PFSK-1 (cell line): Measurements from ENCODE around the gene PDCD5.

Experiments used
- FOXP2 ChIP-seq: optimal IDR thresholded peaks from 2 replicates; pipeline ENCODE3; 2011; ENCODE audit warnings: borderline replicate concordance, control low read depth, inconsistent platforms; ENCODE audit not compliant: insufficient read depth; ENCODE audit errors: extremely low read length, extremely low read depth
- POLR2AphosphoS5 ChIP-seq: IDR thresholded peaks from 2 replicates; pipeline ENCODE4 v1.6.1; 2012; ENCODE audit warnings: low read depth, mild to moderate bottlenecking, control low read depth, low read length, moderate library complexity
- SIN3A ChIP-seq: IDR thresholded peaks from 2 replicates; pipeline ENCODE4 v1.6.1; 2012; ENCODE audit warnings: mild to moderate bottlenecking, low read length, moderate library complexity, borderline replicate concordance; ENCODE audit not compliant: insufficient read depth
- TAF1 ChIP-seq: IDR thresholded peaks from 2 replicates; pipeline ENCODE4 v1.6.1; 2012; ENCODE audit warnings: low read length, control low read depth, borderline replicate concordance; ENCODE audit not compliant: insufficient read depth
- TF ChIP-seq, protein P1 (sequence below), 2 experiments: IDR thresholded peaks; 2 replicates each; pipeline versions ENCODE4 v1.6.1 to v1.8.0; 2011 to 2012; ENCODE audit warnings: low read depth in 2 of 2, low read length in 2 of 2, control low read depth in 1 of 2, inconsistent platforms in 1 of 2, mild to moderate bottlenecking in 1 of 2, moderate library complexity in 1 of 2; ENCODE audit not compliant: insufficient read depth in 1 of 2

The PDCD5 gene

DNA sequence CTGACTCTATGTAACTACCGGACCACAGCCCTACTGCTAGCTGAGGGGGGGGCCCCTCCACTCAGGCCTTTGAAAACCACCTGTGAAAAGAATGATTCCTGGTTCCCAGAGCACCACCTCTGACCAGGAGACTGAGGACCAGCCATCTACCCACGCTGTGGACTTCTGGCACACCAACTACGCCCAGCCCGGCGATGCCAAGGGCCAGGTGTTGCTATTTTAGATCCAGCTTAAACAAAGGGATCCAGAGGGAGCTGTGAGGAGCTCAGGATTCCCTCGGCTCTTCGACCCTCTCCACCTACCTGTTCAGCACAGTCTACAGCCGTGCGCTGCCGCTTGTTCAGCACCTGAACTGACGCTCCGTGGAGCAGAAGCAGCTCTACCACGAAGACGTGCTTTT, 23.0 kb downstream of the PDCD5 start:
- TF ChIP-seq TAF1 (no peak), FOXP2 (no peak), POLR2AphosphoS5 (no peak), SIN3A (no peak)
- TF ChIP-seq, protein P1, sequence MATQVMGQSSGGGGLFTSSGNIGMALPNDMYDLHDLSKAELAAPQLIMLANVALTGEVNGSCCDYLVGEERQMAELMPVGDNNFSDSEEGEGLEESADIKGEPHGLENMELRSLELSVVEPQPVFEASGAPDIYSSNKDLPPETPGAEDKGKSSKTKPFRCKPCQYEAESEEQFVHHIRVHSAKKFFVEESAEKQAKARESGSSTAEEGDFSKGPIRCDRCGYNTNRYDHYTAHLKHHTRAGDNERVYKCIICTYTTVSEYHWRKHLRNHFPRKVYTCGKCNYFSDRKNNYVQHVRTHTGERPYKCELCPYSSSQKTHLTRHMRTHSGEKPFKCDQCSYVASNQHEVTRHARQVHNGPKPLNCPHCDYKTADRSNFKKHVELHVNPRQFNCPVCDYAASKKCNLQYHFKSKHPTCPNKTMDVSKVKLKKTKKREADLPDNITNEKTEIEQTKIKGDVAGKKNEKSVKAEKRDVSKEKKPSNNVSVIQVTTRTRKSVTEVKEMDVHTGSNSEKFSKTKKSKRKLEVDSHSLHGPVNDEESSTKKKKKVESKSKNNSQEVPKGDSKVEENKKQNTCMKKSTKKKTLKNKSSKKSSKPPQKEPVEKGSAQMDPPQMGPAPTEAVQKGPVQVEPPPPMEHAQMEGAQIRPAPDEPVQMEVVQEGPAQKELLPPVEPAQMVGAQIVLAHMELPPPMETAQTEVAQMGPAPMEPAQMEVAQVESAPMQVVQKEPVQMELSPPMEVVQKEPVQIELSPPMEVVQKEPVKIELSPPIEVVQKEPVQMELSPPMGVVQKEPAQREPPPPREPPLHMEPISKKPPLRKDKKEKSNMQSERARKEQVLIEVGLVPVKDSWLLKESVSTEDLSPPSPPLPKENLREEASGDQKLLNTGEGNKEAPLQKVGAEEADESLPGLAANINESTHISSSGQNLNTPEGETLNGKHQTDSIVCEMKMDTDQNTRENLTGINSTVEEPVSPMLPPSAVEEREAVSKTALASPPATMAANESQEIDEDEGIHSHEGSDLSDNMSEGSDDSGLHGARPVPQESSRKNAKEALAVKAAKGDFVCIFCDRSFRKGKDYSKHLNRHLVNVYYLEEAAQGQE (IDR thresholded peaks at IDR 0.05; ENCODE audit: insufficient read depth in 1 of 2, low read depth in 2 of 2, low read length in 2 of 2) = no peak

DNA sequence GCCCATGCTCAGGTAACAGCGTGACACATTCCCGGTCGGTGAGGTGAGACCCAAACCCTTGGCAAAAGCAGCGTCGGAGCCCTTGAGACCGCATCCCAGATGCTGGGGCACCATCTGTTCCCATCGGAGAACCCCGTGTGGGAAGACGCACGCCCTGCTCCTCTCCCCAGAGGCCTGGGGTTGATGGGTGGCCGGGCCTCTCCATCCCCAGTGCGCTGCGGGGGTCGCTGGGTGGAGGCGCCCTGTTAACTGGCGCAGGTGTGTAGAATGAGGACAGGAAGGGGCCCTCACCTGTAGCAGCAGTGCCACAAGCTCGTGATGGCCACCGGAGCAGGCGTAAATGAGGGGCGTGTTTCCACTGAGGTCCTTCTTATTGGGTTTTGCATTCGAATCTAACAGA, 24.6 kb downstream of the PDCD5 start:
- TF ChIP-seq TAF1 (no peak), POLR2AphosphoS5 (no peak), FOXP2 (no peak), SIN3A (no peak)
- TF ChIP-seq, protein P1 (IDR thresholded peaks at IDR 0.05; ENCODE audit: insufficient read depth in 1 of 2, low read depth in 2 of 2, low read length in 2 of 2) = no peak

DNA sequence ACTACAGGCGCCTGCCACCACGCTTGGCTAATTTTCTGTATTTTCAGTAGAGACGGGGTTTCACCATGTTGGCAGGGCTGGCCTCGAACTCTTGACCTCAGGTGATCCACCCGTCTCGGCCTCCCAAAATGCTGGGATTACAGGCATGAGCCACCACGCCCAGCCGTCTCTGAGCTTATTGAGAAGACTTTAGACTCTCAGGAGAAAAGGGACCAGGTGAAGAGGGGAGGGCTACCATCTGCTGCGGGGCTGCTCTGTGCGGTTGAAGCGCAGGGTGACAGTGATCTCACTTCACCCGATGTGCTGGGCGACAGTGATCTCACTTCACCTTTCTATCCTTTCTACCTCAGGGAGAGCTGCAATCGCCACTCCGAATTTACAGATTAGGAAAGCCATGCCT, 25.3 kb downstream of the PDCD5 start:
- TF ChIP-seq FOXP2 (no peak), TAF1 (no peak), SIN3A (no peak)

DNA sequence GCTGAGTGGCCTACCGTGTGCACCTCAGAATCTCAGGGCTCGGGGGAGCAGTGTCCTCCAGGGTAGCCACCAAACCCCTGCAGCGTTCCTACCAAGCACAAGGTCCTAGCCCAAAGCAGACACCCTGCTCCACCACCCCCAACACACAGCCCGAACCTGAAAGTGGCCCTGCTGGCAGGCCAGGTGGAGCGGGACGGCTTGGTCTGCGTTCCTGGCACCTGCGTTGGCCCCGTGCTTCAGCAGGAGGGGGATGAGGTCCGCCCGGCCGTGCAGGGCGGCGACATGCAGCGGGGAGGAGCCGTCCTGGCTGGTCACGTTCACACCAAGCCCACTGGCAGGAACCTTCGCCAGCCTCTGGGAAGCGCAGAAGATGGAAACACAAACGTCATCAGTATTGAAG, 26.5 kb downstream of the PDCD5 start:
- TF ChIP-seq FOXP2 = no peak
- TF ChIP-seq POLR2AphosphoS5 = no peak
- no peak for TF ChIP-seq SIN3A
- TF ChIP-seq, protein P1 (IDR thresholded peaks at IDR 0.05; ENCODE audit: insufficient read depth in 1 of 2, low read depth in 2 of 2, low read length in 2 of 2) = no peak
- no peak for TF ChIP-seq TAF1

DNA sequence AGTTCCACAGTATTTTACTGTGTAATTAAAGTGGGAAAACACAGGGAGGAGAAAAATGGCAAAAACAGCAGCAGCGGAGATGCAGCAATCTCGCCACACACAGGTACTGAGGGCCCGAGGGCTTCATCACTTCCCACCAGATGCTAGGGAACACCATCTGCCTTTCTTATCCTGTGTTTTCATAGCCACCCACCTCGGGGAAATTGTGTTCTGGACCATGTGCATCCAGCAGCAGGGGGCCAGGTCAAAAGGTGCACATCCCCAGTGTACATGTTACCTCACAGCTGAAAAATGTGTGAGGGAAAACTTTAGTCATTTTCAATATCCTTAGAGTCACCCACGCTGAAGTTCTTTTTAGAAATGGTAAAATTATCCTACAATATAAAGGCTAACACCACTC, 30.2 kb downstream of the PDCD5 start:
- no peak for TF ChIP-seq POLR2AphosphoS5
- TF ChIP-seq FOXP2 = no peak
- TF ChIP-seq, protein P1 (IDR thresholded peaks at IDR 0.05; ENCODE audit: insufficient read depth in 1 of 2, low read depth in 2 of 2, low read length in 2 of 2) = no peak
- TF ChIP-seq TAF1 = no peak
- TF ChIP-seq SIN3A = no peak
